Breast epithelium (tissue), 4 donors: ENCODE results near the gene DESI1. TPM values are rescaled to one million over a fixed set of nuclear protein-coding genes. Genes with fewer than 3 reads are reported as not detected.

Source experiments
- DNase-seq, 2 donors: peaks; one replicate each; pipeline ENCODE4 v3.0.0-alpha.2; 2019; ENCODE audit warnings: low spot score in 2 of 2
- H3K27ac ChIP-seq, 2 donors: fragments of 200-600 bp; sonication (generic) in 1 of 2; one replicate each; pipeline ENCODE4 v1.5.1; 2016 to 2019; ENCODE audit warnings: mild to moderate bottlenecking in 1 of 2
- H3K27me3 ChIP-seq, 2 donors: fragments of 200-600 bp; sonication (generic) in 1 of 2; one replicate each; pipeline versions ENCODE4 v1.5.1 to v1.6.0; 2017 to 2019; ENCODE audit warnings: control low read depth in 1 of 2, mild to moderate bottlenecking in 1 of 2
- H3K36me3 ChIP-seq: fragments of 200-600 bp; one replicate; pipeline ENCODE4 v1.5.1; 2019
- H3K4me1 ChIP-seq, 2 donors: fragments of 200-600 bp; sonication (generic); one replicate each; pipeline ENCODE4 v1.5.1; 2016 to 2019; ENCODE audit warnings: control low read depth in 1 of 2
- H3K4me3 ChIP-seq, 3 donors: fragments of 200-600 bp; sonication (generic); 1 replicate in 2 of 3; 2 replicates in 1 of 3; pipeline ENCODE4 v1.5.1; 2016 to 2019; ENCODE audit warnings: mild to moderate bottlenecking in 3 of 3, moderate library complexity in 2 of 3
- H3K9me3 ChIP-seq, 2 donors: fragments of 200-600 bp; sonication (generic) in 1 of 2; one replicate each; pipeline ENCODE4 v1.5.1; 2016 to 2019; ENCODE audit warnings: control low read depth in 1 of 2
- POLR2A ChIP-seq: fragments of 450-650 bp; IDR thresholded peaks from one replicate; pipeline ENCODE4 v1.6.1; 2016; ENCODE audit warnings: antibody characterized with exemption, mild to moderate bottlenecking, moderate library complexity
- POLR2AphosphoS5 ChIP-seq, 3 donors: sonication (generic); formaldehyde crosslinking; IDR thresholded peaks; one replicate each; pipeline ENCODE4 v1.6.1; 2017; ENCODE audit warnings: antibody characterized with exemption in 3 of 3
- intact Hi-C: fragments of 100-400 bp; cut with DNase I; formaldehyde crosslinking; loops from one replicate; pipeline ENCODE4 v1.15.1; 2023; ENCODE audit warnings: low total_unique reads
- total RNA-seq, 3 donors: library from RNA; depleted of rRNA; stranded (reverse); fragments of >200 nt; gene quantifications; one replicate each; pipeline ENCODE4 v1.1.0, GENCODE V29; 2016
- TF ChIP-seq, protein P1 (sequence below), 3 donors: fragments of 450-650 bp; IDR thresholded peaks; one replicate each; pipeline ENCODE4 v1.5.1; 2016 to 2017; ENCODE audit warnings: antibody characterized with exemption in 3 of 3, mild to moderate bottlenecking in 3 of 3, moderate library complexity in 3 of 3

DESI1 gene
- total RNA-seq, 3 donors from 2014 or later, result 17.0 to 23.5 (median 21.0) TPM

DNA sequence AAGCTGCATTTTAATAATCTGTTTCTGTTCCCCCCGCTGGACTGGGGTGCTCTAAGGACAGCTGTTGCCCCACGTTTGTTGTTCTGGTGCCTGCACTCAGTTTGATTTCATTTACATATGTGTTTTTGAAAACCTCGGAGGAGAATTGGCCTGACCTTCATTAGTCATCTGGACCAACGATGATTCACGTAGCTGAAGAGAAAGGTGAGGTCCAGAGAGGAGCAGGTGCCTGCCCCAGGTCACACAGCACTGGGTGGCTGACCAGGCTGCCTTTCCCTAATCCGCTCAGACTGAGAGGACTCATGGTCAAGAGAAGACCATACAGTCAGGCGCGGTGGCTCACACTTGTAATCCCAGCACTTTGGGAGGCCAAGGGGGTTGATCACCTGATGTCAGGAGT is 56.3 kb downstream of the DESI1 start:
- TF ChIP-seq, protein P1, sequence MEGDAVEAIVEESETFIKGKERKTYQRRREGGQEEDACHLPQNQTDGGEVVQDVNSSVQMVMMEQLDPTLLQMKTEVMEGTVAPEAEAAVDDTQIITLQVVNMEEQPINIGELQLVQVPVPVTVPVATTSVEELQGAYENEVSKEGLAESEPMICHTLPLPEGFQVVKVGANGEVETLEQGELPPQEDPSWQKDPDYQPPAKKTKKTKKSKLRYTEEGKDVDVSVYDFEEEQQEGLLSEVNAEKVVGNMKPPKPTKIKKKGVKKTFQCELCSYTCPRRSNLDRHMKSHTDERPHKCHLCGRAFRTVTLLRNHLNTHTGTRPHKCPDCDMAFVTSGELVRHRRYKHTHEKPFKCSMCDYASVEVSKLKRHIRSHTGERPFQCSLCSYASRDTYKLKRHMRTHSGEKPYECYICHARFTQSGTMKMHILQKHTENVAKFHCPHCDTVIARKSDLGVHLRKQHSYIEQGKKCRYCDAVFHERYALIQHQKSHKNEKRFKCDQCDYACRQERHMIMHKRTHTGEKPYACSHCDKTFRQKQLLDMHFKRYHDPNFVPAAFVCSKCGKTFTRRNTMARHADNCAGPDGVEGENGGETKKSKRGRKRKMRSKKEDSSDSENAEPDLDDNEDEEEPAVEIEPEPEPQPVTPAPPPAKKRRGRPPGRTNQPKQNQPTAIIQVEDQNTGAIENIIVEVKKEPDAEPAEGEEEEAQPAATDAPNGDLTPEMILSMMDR (IDR thresholded peaks at IDR 0.05), result no peak
- TF ChIP-seq POLR2A (no peak), POLR2AphosphoS5 (IDR thresholded peaks at IDR 0.05) (no peak)
- no peak for DNase-seq
- peak overlapping the region; percentile 10 to 19 for H3K27ac ChIP-seq
- H3K4me3 ChIP-seq, result no peak overlapping the region
- intact Hi-C loops, result no loop called here
- no peaks in the 10 kb centered on the region for H3K4me1 ChIP-seq
- no peaks in the 10 kb centered on the region for H3K36me3 ChIP-seq
- no peaks in the 10 kb centered on the region for H3K27me3 ChIP-seq
- H3K9me3 ChIP-seq, result no peaks in the 10 kb centered on the region

DNA sequence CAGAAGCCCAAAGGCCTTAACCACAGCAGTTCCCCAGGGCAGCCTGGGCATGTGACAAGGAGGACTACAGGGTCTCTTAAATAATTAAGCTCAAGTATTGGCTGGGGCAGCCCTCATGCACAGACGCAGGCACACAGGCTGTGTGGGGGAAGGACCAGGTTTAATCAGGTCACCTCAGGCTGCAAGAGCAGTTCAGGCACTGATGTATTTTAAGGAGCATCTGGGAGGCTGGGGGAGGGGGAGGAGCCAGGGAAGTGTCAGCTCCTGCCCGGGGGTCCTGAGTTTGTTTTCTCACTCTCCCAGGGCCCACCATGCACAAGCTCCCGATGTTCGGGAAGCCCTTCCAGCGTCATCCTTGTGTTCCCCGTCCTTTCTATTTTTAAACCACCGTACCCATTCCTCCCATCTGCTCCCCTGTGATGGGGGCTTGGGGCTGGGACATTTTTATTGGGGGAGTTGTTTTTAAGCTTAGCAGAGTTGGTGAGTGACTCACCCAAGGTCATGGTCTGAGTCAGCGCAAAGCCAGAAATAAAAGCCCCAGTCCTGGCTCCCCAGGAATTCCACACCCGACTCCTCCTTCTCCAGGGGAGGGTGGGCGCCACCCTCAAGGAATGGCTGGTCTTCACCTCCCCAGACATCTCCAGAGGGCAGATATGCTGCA is 57.7 kb downstream of the DESI1 start:
- Histone ChIP-seq H3K27me3 (no peaks in the 10 kb centered on the region), H3K9me3 (no peaks in the 10 kb centered on the region), H3K4me1 (no peaks in the 10 kb centered on the region), H3K27ac (peak overlapping the region; percentile 8 to 61), H3K4me3 (no peak overlapping the region), H3K36me3 (no peaks in the 10 kb centered on the region)
- no peak for DNase-seq
- TF ChIP-seq POLR2A (no peak), POLR2AphosphoS5 (IDR thresholded peaks at IDR 0.05) (no peak)
- TF ChIP-seq, protein P1 (IDR thresholded peaks at IDR 0.05), result no peak
- intact Hi-C loops, result no loop called here

GRCh38 chr22:41562461-41562860 is 58.4 kb downstream of the DESI1 start:
- Histone ChIP-seq H3K27ac (peak overlapping the region; percentile 8 to 61), H3K9me3 (no peaks in the 10 kb centered on the region), H3K4me3 (no peak overlapping the region), H3K36me3 (no peaks in the 10 kb centered on the region), H3K27me3 (no peaks in the 10 kb centered on the region), H3K4me1 (no peaks in the 10 kb centered on the region)
- DNase-seq, result no peak
- TF ChIP-seq POLR2AphosphoS5 (IDR thresholded peaks at IDR 0.05) (no peak), POLR2A (no peak)
- TF ChIP-seq, protein P1 (IDR thresholded peaks at IDR 0.05), result no peak
- intact Hi-C loops, result no loop called here

GRCh38 chr22:41561788-41562187 is 59.1 kb downstream of the DESI1 start:
- no peak for DNase-seq
- Histone ChIP-seq H3K4me3 (peak overlapping the region in 2 of 3 donors; percentile 38 to 57), H3K4me1 (no peaks in the 10 kb centered on the region), H3K36me3 (no peaks in the 10 kb centered on the region), H3K27ac (peak overlapping the region in 1 of 2 donors; percentile 52), H3K27me3 (no peaks in the 10 kb centered on the region), H3K9me3 (no peaks in the 10 kb centered on the region)
- TF ChIP-seq POLR2AphosphoS5 (IDR thresholded peaks at IDR 0.05) (no peak), POLR2A (no peak)
- TF ChIP-seq, protein P1 (IDR thresholded peaks at IDR 0.05), result no peak
- intact Hi-C loops, result no loop called here

- Histone ChIP-seq H3K4me1 (no peaks in the 10 kb centered on the region), H3K36me3 (no peaks in the 10 kb centered on the region), H3K4me3 (peak overlapping the region in 2 of 3 donors; percentile 38 to 57), H3K9me3 (no peaks in the 10 kb centered on the region), H3K27me3 (no peaks in the 10 kb centered on the region), H3K27ac (peak overlapping the region; percentile 52 to 58)
- TF ChIP-seq POLR2AphosphoS5 (IDR thresholded peaks at IDR 0.05), result no peak
- TF ChIP-seq, protein P1 (IDR thresholded peaks at IDR 0.05), result no peak
- TF ChIP-seq POLR2A, result no peak
- no peak for DNase-seq
- intact Hi-C loops, result no loop called here
Observed at GRCh38 chr22:41561335-41561734, 59.5 kb downstream of the DESI1 start.
